Caki2 (cell line): Measurements from ENCODE around the gene TBX18. TPM values are rescaled to one million over a fixed set of nuclear protein-coding genes. Genes with fewer than 3 reads are reported as not detected.

Experiments used
- DNase-seq: peaks from one replicate; pipeline ENCODE4 v3.0.0-alpha.2; 2015; ENCODE audit warnings: low read depth
- in situ Hi-C: cut with HindIII; loops from 2 replicates; pipeline ENCODE4 v1.10.0; 2016; ENCODE audit warnings: low sequenced_read_pairs, low pct_unique_long_range_greater_than_20kb, mixed read lengths
- total RNA-seq: library from RNA; depleted of rRNA; stranded (reverse); fragments of >200 nt; shearing (Covaris generic); gene quantifications from 2 replicates; pipeline ENCODE4 v1.2.3, GENCODE V29; 2014; ENCODE audit warnings: low replicate concordance

TBX18 gene
- total RNA-seq, 1 experiment from 2014 or later, result not detected

DNA sequence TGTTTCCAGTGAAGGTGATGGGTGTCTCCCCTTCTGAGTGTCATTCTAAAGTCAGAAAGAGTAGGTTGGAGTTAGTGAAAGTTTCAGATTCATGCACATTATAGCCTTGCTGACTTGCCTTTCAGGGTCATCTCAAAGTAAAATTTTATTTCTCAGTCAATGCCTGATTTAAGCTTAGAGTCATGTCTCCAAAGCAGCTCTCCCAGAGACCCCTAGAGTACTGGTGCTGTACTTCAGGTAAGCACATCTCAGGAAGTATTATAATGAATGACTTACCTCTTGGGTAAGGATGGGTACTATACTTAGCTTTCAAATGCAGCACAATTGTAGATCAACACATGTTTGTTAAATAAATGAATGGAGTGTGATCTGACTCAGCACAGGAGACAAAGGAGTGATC, 116.0 kb downstream of the TBX18 start:
- DNase-seq, result no peak
- in situ Hi-C loops, result no loop called here

DNA sequence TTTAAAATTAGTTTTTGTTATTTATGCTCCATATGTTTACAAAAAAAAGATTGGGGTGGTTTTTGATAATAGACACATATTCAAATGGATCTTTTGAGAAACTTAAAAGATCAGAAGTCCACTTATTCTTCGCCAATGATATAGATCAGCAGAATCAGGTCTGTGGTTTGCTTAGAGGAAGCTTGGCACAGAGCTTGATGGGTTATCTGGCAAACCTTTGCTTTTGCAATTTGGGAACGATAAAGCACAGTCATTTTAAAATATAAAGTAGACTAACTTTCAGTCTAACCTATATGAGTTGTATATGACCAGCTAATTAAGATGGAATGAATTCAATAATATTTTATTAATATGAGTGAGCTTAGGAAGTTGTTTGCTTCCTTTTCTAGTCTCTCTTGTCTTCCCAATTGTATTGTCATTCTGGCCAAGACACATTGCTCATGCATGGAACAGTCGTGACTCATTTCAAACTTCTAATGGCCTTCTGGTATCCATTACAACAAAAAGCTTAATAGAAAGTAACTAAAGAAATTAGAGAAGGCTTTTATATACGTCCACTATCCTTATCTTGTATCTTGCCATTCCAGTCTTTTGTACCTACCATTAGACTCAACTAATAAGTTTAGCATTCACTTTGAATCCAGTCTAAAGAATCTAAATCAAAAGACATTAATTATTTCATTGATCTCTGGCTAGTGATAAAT, 118.7 kb downstream of the TBX18 start:
- in situ Hi-C loops, result no loop called here
- no peak for DNase-seq

DNA sequence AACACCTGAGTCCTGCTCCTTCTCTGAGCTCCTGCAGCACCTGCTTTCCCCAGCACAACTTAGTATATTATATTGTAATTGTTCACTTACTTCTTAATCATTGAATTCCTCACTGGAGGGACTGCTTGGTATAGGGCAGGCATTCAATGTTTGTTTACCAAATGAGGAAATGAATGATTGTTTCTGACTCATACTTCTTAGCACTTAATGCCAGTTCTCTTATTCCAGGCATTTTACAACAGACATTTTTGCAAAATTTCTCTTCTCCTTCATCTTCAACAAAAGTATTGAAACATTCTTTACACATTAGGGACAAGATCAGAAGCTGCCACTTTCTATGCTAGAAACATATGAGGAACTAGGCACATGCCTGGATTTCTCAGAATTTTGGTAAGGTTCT, 119.4 kb downstream of the TBX18 start:
- DNase-seq, result peak; percentile 10
- in situ Hi-C loops, result no loop called here

DNA sequence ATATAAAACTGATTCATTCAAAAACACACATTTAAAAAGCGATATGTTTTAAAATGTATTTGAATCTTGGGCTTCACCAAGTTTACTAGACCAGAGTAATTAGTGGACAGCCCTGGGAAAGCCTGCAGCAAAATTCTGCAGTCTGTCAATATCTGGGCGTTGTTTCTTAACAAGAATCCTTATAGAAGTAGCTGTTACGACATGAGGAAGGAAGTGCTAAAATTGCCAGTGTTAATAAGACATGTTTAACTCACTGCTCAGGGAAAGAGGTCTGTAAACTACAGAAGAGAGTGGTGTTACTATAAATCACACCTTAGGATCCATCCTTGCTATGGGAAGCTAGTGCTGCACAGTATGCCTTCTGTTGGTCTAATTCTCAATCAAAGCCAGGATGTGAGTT, 120.6 kb downstream of the TBX18 start:
- in situ Hi-C loops, result no loop called here
- DNase-seq, result no peak

DNA sequence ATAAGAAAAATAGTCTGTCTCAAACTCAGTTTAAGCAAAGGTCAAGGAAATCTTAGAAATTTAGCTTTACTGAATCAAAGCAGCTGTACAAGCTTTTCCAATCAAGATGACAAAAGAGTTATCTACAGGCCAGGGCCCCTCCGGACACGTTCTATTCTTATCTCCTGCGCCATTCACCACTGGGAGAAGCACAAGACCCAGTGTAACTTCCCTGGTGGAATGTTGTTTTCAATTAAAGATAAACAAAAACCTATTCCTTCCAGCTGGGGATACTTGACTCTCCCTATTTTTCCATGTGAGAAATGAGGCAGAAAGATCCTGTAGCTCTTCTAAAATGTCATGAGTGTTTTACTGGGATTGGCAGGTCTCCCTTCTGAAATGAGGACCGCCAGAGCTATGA, 123.3 kb downstream of the TBX18 start:
- DNase-seq, result no peak
- in situ Hi-C loops, result no loop called here

DNA sequence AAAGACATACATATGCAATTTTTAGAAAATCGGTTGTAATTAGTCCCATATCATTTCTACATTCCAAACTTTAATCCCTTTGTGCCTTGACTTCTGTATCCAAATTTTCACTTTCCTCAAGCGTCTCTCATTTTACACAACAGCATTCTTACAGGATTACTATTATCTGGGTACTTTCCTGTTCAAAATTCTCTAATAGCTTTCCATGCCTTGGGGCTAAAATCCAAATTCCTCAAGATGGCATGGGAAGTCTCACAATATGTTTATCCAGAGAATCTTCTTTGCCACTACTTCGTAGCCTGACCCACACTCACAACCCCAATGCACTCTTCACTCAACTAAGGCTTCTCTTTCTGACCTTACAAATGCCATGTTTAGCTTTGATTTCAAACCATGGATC, 125.0 kb downstream of the TBX18 start:
- DNase-seq, result no peak
- in situ Hi-C loops, result no loop called here

DNA sequence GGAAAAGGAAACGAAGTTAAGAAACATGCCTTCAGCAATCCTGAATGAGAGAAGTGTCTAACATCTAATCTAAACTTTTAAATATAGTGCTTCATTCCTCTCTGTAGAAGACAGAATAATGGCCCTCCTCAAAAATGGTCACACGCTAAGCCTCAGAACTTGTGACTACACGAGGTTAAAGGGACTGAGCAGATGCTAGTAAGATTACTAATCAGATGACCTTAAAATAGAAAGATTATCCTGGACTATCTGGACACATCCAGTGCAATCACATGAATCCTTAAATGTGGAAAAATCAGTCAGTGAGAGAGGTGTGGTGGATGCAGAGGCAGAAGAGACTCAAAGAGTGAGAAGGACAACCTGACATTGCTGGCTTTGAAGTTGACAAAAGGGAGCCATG, 126.1 kb downstream of the TBX18 start:
- in situ Hi-C loops, result no loop called here
- DNase-seq, result no peak
